T-helper 2 cell (primary cell): Measurements from ENCODE around the gene ATP11B.
"Not testable (repeated sequence)": the region's sequence is repeated elsewhere in the genome, so short reads cannot be mapped to it uniquely, and the experiment has no call there.

Experiments used
- DNase-seq, 5 experiments: peaks; one replicate each; pipeline versions ENCODE4 v3.0.0 to v3.0.0-alpha.2; 2012 to 2022

ATP11B gene

DNA sequence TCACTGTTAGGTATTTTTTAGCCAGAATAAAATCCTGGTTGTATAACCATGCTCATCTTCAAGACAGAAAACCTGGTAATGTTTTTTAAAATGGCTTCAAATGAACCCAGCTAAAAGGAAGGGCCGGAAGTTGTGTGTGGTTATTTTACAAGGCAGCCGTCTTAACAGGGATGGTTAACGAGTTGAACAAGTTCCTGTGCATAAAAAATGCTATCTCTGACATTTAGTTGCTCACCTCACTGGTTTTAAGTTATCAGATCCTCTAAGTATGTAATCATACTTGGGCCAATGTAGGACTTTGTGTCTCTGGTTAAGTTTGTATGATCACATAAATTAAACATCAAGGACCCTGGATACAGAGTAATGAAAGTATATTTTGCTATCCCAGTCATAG lies 2.1 kb downstream of the ATP11B start:
- peak in 3 of 5 experiments; percentile 23 to 91 (median 58) for DNase-seq

DNA sequence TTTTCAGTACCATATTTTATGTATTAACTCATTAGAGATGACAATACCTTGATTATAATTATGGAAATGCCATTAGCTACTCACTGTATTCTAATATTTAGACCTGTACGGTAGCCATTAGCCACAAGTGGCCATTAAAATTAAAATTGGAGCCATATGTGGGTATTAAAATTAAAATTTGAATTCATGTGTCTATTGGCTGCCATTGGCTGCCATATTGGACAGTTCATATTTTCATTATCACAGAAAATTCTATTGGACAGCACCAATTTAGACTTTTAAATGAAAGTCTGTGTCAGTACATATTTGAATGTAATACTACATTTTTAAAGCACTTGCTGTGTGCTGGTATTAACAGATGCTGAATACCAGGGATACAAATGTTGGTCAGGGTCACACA lies 3.0 kb downstream of the ATP11B start:
- no peak for DNase-seq

DNA sequence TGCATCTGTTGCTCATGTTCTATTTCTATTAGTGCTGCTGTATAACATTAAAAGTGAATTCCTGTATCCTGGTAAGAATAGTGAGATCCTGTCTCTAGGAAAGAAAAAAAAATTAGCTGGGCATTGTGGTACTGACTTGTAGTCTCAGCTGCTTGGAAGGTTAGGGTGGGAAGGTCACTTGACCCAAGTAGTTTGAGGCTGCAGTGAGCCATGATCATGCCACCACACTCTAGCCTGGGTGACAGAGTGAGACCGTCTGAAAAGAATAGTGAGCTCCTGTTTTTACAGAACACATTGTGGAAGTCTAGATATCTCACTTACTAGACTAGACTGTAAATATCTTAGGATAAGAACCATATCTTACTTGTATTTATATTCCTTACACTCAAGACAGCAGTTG lies 4.6 kb downstream of the ATP11B start:
- DNase-seq: no peak

DNA sequence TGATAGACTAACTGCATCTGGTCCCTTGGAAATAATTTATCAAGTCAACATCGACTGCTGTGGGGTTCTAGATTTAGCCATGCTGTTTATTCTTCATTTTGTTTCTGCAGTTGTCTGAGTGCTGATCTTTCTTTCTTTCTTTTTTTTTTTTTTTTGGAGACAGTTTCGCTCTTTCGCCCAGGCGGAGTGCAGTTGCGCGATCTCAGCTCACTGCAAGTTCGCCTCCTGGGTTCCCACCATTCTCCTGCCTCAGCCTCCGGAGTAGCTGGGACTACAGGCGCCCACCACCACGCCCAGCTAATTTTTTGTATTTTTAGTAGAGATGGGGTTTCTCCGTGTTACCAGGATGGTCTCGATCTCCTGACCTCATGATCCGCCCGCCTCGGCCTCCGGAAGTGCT lies 5.8 kb downstream of the ATP11B start:
- not testable (repeated sequence) for DNase-seq

DNA sequence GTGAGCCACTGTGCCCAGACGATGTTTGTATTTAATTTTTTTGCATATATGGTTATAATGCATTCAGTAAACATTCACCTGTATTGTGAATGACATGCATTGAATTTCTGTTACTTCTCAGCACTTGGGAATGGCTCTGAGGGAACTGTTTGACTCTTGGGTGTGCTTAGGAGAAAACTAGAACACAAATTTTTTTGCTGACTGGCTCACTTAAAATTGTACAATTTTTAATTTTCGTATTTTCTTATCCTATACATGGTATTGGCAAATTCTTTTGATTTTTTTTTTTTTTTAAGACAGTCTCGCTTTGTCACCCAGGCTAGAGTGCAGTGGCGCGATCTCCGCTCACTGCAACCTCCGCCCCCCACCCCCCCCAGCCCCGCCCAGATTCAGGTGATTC lies 7.2 kb downstream of the ATP11B start:
- DNase-seq: no peak

DNA sequence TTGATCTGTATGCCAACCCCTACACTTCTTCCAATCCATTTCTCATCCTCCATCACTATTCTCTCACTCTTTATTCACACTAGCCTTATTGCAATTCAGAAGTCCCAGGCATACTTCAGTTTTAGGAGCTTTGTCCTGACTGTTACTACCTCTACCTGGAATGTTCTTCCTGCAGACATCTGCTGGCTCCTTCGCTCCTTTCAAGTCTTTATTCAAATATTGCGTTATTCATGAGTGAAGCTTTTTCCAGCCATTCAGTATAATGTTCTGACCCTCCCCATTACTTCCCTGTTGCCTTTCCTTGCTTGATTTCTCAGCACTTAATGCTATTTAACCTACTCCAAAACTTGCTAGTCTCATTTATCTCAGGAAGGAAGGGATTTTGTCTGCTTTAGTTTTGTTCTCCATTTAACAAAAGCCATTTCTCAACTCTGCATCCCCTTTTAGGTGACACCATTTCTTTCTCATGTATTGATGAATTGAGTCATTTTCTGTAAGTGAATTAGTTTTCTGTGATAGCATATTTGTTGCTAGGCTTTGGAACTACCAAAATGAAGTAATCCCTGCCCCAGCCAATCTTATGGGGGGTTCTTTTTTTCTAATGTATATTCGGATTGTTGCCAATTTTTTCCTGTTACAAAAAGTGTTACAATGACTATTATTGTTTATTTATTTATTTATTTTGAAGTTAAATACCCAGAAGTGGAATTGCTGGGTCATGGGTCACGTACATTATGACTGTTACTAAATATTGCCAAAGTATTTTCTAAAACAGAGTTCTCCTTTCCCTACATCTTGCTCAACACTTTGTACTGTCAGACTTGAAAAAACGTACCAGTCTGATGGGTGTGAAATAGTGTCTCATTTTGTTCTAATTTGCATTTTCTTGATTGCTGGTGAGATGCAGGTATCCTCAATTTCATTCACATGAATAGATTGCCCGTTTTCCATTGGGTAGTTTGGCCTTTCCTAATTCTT lies 9.4 kb downstream of the ATP11B start:
- no peak for DNase-seq

DNA sequence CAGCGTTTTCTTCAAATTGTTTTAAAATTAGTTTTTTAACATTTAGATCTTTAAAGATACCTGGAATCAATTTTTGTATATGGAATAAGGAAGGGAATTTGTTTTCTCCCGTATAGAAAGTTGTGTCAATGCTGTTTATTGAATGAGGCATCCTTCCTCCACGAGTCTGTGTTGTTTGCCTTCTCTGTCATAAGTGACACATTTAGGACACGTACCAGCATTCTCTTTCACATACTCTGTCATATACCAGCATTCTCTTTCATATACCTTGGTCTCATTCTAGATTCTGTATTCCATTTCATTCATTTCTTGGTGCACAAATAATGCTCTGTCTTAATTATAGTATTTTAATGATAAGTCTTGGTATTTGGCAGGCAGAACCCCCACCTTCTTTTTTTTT lies 10.3 kb downstream of the ATP11B start:
- DNase-seq: no peak

DNA sequence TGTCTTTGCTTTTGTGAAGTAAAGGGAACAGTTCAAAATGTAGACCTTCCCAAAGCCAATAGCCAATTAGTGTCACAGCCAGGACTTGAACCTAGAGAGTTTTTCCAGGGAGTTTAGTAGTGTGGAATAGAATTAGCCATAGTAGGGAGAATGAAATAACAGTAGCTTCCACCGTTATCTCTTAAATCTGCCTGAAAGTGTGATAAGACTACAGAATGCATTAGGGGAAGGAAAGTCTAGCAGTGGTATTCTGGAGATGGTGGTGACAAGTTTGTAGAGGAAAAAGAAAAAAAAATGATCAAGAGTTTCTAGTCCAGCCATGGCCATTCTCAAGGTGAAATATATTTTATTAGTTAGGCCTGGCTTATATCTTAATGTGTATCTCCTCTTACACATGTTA lies 13.8 kb downstream of the ATP11B start:
- peak in 1 of 5 experiments; percentile 5 for DNase-seq

DNA sequence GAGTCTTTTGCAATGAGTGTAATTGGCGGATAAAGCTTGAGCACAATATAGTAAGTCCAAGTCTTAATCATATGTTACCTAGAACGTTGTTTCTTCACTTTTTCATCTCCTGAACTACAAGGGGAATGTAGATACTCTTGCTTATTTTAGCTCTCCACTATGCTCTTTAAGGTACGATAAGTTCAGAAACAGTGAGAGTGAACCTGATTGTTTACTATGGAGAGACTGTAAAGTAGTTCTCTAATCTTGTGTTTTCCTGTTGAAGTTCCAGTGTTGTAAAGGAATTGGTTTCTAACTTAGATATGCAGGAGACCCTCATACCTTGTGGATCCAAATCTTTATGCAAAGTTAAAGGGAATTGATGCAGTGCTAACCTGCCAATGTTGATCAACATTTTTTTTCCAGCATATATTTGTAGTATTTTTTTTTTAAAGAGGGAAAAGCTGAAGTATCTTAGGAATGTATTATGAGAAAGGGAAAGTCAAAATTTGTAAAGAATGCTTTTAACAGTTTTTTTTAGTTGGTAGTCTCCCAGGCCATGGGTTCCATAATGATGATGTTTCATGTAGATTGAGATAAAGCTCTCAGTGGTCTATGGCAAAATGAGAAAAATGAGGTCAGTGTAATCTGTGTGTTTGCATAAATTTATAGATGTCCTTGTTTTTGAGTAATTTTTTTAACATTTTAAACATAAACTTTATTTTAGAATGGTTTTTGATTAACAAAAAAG lies 14.9 kb downstream of the ATP11B start:
- no peak for DNase-seq

DNA sequence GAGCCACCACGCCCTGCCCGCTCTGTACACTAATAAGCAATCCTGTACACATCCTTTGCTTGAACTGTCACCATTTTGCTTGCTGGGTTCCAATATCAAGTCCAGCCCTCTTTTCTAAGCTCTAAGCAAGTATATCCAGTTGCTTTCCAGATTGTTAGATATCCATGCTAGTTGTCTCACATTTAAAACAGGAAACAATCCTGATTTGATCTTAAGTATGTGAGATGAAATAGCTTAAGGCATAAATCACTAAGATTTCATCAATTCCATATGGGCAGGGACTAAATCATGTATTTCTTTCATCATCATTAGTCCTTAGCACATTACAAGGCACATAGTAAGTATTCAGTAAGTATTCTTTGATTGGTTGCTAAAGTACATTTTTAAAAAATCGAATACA lies 16.2 kb downstream of the ATP11B start:
- DNase-seq: no peak

DNA sequence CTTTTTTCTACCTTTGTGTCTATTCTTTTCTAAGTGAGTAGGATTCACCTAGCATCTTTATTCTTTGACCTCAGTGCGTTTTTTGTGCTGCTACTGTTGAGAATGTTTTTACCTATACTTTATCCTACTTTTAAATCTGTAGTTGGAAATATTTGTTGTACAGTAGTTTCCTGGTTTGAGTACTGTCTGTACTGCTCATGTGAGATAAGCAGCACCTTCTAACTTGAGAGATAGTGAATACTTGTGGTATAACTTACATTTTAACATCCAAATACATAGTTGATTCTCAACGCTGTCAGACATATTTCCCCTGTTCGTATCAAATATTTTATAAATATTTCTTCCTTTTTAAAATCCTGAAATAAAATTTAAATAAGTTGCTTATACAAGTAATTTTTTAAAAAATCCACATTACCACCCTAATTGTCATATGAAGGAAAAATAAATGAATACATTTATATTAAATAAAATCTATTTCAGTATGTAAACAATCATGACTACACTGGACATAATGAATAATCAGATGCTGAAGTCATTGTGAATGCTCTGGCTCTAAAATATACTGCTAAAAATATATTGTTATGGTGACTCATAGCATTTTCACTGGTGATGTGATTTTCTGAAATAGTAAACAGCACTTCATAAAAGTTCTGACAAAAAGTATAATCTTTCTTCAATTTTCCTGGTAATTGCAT lies 17.4 kb downstream of the ATP11B start:
- DNase-seq: no peak

DNA sequence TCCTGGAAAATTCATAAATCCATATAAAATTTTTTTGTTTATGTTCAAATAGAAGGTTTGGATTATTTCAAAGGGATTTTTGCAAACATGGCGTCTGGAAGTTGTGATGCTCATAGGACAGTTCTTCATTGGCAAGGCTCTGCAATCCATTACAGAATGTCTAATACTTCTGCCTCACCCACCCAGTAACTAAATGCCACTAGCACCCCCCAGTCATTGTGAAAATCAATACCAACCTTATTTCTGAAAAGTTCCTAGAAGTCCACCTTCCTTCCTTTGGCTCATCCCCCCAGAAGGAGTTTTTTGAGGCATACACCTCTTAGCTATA lies 17.9 kb downstream of the ATP11B start:
- no peak for DNase-seq

DNA sequence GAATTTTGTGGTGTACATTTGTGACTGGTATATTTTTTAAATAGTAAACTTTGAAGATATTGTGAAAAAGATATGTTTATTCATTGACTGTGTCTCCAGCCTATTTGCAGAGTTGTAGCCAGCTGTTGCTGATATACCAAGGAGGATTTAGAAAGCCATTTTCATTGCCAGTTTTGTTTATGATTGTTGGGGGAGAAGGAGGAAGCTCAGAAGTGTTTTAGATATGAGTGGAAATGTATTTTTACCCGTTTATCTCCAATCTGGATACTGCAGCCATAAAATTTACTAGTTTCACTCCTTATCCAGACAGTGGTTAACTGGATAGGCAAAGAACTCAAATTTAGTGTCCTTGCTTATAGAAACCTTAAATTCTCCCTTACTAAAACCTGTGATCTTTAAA lies 18.8 kb downstream of the ATP11B start:
- no peak for DNase-seq

DNA sequence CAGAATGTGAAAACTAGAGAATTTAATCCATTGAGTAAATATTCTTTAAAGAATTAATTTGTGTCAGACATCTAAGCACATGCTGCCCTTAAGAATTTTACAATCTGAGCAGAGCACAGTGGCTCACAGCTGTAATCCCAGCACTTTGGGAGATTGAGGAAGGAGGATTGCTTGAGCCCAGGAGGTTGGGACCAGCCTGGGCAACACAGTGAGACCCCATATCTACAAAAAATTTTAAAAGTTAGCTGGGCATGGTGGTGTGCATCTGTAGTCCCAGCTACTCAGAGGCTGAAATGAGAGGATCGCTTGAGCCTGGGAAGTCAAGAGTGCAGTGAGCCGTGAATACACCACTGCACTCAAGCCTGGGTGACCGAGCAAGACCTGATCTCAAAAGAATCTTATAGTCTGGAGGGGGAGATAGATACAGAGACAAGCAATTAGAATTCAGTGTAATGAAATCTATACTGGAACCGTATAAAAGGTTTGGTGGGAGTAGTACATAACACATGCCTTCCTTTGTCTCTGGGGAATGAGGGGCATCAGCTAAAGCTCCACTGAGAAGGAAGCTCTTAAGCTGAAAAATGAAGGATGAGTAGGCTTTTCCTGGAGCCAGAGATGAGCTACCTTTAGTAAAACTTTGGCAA lies 21.2 kb downstream of the ATP11B start:
- DNase-seq: no peak

DNA sequence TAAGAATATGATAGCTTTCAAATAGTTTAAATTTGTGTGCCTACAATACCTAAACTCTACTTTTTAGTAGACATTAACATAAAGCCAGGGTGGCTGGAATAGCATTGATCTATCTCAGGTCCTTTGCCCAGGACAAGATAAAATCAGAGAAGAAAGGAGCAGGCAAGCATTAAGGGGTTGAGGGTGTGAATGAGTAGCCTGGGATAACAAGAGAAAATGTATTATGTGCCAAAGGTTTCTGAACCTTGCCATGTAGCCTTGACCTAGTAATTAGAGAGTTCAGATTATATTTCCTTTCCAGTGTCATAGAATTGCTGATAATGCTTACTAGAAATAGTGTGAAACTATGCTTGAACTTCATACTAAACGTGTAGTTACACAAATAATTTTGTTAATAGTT lies 22.9 kb downstream of the ATP11B start:
- DNase-seq: no peak

DNA sequence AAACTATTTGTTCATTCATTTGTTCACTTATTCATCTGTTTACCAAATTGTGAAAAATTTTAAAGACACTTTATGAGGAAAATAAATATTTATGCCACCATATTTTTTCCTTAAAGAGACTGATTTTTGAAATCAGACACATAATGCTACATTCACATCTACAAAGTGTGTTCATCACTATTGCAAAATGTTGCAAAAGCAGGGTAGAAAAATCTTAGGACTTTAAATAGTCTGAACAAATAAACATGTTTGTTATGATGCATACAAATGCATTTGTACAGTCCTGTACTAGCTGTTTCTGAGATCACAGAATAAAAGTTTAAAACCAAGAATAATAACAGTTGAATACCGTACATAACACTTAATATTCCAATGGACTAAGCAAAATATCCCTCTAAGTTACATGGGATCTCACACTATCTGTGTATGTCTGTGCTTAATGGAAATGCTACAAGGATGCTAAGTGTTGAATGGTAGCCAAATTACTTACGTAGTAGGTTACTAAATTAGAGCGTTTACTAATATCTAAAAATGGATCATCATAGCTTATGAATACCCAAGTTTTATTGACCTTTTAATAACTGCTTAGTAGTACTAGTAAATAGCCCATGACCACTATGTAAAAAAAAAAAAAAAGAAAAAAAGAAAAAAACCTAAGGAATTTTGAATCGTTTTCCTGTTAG lies 25.1 kb downstream of the ATP11B start:
- no peak for DNase-seq

DNA sequence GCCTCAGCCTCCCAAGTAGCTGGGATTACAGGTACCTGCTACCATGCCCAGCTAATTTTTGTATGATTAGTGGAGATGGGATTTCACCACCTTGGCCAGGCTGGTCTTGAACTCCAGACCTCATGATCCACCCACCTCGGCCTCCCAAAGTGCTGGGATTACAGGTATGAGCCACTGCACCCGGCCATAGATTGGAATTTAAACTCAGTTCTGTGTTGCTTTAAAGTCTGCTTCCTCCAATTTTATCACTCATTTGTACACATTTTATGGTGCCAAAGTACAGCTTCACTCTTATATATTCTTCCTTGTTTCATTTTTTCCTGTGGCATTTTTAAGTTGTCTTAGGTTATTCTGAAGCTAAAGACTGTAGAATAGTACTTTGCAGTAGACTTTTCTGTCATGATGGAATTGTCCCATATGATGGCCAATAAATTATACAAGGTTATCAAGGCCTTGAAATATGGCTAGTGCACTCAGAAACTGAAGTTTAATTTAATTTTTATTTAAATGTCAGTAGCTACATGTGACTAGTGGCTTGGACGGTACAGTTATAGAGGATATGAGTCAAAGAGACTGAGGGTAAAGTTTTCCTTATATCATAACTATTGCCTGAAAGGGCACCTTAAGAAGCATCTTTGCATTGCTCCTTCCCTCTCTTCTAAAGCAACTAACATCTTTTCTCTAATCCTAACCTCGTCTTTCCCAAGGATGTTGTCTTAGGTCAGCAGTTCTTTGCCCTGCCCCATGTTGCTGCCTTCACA lies 28.1 kb downstream of the ATP11B start:
- no peak for DNase-seq

DNA sequence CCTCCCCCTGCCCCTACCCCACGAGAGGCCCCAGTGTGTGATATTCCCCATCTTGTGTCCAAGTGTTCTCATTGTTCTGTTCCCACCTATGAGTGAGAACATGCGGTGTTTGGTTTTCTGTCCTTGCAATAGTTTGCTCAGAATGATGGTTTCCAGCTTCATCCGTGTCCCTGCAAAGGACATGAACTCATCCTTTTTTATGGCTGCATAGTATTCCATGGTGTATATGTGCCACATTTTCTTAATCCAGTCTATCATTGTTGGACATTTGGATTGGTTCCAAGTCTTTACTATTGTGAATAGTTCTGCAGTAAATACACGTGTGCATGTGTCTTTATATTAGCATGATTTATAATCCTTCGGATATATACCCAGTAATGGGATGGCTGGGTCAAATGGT lies 29.0 kb downstream of the ATP11B start:
- DNase-seq: not testable (repeated sequence)

DNA sequence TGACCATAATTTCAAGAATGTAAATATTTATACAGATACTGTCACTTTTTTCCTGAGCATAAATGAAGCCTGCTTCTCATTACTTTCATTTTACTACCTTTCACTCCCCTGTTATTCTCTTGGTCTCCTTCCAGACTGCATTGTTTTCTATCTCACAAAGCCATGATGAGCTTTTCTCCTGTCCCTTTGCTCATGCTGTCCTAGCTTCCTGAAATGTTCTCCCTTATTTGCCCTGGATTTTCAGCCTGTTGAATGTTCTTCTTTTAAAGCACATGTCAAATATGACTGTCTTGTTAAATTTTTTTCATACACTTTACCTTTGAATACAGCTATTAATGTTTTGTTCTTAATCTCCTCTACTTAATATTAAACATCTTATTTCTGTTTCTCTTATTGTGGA lies 31.7 kb downstream of the ATP11B start:
- no peak for DNase-seq

DNA sequence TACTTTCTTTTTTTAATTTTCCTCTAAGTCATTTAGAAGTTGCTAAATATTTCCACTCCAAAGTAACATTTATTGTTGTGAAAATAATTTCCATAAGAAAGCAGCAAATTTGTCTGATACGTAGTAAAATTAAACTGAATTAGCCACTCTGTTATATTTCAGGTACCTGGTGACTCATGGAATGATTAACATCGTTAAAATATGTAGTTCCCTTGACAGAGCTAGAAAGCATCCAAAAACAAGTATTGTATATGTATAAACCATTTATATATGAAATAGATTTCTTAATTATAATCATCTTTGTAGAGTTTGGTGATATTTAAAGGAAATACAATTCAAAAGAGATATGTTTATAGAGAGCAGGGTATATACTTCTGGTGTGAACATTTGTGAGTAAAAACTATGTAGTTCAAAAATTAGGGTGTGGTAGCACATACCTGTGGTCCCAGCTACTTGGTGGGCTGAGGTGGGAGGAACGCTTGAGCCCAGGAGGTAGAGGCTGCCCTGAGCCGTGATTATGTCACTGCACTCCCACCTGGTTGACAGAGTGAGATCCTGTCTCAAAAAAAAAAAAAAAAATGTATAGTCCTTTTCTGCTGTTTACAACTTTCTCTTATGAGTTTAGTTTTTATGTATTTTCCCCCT lies 36.6 kb downstream of the ATP11B start:
- no peak for DNase-seq

DNA sequence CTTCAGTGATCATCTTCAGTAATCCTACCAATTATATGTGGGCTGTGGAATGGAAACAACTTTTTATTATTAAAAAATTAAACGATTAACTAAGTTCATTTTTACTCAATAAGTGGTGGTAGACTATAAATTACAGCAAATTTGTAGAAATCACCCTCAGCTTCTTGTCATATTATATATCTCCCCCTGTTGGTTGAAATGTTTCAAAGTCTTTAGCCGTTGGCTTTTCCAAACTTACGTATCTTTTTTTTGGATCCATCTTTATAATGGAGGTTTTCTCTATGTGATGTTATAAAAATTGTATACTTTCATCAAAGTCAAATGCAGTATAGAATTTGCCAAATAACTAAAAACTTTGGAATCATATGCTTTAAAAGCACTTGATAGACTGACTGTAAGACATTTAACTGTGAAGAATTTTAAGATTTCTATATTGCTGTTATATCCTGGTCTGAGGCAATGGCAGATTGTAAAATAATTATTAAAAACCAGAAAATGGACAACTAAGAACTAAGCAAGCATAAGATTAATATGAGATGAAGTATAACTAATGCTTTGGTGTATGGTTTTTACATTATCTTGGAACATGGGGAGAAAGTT lies 44.7 kb downstream of the ATP11B start:
- peak in 1 of 5 experiments; percentile 20 for DNase-seq
